ENCODE results near the gene LRMDA.

- TF ChIP-seq CTCF (conservative IDR thresholded peaks at IDR 0.05; ENCODE audit: low read depth, low read length) (no peak), NFE2L2 (IDR thresholded peaks at IDR 0.05; ENCODE audit: low read depth, low read length) (no peak), POLR2A (IDR thresholded peaks at IDR 0.05; ENCODE audit: low read depth, low read length) (no peak), MXI1 (IDR thresholded peaks at IDR 0.05; ENCODE audit: borderline replicate concordance, low read depth, low read length) (no peak), MAFK (IDR thresholded peaks at IDR 0.05; ENCODE audit: low read depth, low read length) (no peak), MAZ (IDR thresholded peaks at IDR 0.05; ENCODE audit: borderline replicate concordance, low read depth, low read length) (no peak), RFX5 (IDR thresholded peaks at IDR 0.05; ENCODE audit: low read depth, low read length) (no peak), SMC3 (IDR thresholded peaks at IDR 0.05; ENCODE audit: low read depth, low read length) (no peak)
Observed at GRCh38 chr10:75959912-75960311, 528.5 kb downstream of the LRMDA start.

Data from IMR-90 (cell line).